GM20431 (cell line): ENCODE data around the gene DEAF1.

ENCODE experiments used
- in situ Hi-C: fragments of 300-500 bp; cut with MseI, MboI; formaldehyde crosslinking; loops from one replicate; pipeline ENCODE4 v1.15.0; 2020; ENCODE audit warnings: low sequenced_read_pairs; ENCODE audit not compliant: unreplicated experiment

The DEAF1 gene

DNA sequence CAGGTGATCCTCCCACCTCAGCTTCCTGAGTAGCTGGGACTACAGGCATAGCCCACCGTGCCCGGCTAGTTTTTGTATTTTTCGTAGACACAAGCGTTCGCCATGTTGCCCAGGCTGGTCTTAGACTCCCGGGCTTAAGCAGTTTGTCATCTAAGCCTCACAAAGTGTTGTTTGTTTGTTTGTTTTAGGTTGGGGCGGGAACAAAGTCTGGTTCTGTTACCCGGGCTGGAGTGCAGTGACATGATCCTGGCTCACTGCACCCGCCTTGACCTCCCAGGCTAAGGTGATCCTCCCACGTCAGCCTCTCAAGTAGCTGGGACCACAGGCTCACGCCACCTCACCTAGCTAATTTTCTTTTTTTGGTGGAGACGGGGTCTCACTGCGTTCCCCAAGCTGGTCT, 91.9 kb downstream of the DEAF1 start:
- in situ Hi-C loops: no loop called here

DNA sequence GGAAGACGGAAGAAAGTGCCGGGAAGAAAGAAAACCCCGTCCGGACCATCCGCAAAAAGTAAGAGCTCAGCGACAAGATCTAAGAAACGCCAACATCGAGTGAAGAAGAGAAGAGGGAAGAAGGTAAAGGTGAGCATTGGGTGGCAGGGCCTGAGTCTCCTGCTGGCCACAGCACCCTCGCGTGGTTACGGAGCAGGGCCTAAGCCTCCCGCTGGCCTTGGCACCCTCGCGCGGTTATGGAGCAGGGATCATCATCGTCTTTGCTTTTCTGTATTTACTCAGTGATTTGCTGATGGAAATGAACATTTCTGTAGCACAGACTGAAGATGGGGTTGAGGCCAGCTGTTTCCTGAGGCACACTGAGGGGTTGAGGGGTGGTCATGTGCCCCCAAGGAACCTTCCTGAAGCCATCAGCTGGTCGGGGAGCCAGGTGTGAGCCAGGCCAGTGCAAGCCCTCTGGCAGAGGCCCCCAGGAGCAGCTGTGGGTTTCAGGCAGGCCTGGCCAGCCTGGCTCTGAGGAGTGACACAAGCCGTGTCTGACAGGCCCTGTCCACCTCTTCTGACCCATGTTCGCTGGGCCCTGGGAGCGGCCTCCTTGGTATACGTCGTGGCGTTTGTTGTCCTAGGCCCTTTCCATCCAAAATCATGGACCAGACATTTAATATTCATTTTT, 93.3 kb downstream of the DEAF1 start:
- in situ Hi-C loops: no loop called here

DNA sequence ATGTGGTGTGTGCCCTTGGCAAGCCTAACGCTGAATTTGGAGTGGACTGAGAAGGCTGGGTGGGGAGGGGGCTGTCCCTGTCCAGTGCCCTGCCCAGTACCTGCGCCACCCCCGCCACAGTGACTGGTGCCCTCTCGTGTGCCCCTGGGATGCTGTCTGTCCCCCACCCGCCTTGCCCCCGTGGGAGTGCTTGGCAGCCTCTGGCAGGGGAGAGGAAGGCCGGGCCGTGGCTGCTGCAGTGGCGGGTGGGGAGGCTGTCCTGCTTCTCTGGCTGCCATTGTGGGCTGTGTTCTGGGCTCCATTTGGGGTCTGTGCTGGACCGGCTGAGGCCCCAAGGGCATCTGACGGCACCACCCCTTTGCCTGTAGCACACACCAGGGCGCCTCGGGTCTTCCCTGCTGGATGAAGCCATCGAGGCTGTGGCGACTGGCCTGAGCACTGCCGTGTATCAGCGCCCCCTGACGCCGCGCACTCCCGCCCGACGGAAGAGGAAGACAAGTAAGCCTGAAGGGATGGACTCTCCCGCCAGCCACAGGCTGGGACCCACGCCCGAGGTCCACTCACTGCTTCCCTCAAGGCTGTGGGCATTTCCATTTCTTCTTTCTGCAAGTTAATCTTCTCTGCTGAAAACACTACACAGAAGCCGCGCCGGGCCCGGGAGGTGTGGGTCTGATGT, 96.9 kb downstream of the DEAF1 start:
- in situ Hi-C loops: no loop called here

DNA sequence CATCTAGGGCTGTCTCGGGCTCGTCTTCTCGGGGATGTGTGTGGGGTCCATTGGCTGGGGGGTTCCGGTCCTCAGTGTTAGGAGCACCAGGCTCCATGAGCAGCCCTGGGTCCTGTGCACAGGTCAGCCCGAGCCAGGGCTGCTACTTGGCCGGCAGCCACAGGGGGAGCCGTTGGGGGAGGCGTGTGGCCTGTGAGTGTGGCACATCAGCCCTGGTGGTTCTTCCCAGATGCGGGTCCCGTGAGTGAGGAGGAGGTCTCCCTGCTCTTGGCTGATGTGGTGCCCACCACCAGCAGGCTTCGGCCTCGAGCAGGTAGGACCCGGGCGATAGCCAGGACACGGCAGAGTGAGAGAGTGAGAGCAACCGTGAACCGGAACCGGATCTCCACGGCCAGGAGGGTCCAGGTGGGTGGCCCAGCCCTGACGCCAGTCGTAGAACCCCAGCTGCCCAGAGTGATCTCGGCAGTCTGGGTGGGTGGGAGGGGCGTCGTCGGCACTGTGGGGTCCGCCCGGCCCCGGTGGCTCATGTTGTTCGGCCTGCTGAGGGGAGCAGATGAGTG, 97.8 kb downstream of the DEAF1 start:
- in situ Hi-C loops: no loop called here

DNA sequence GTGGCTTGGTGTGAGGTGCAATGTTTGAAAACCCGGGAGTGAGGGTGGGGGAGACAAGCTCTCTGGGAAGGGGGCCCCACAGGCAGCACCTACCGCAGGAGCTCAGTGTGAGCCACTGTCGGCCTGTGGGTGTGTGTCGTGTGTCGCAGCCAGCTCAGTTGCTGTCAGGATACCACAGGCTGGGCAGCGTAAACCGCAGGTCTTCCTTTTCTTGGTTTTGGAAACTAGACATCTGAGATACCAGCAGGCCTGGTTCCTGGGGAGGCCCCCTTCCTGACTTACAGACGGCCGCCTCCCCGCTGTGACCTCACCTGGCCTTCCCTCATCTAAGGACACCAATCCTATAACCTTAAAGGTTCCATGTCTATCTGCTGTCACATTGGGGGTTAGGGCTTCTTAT, 98.6 kb downstream of the DEAF1 start:
- in situ Hi-C loops: no loop called here

DNA sequence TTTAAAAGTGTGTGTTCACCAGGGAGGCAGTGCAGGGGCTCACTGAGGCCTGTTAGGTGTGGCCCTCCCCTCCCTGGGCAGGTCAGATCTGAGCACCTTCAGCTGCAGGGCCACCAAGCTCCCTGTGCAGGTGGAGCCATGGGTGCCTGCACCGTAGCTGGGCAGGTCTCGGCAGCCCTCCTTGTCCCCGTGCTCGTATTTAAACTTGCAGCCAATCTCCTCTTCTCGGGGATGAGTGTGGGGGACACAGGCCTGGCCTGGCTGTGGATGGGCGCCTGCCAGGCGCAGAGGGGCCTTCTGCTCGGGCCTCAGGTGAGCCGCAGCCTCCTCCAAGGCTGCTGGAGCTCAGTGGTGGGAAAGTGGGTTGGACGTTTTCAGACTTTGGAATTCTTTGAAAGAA, 99.6 kb downstream of the DEAF1 start:
- in situ Hi-C loops: no loop called here
